HepG2 (cell line): Measurements from ENCODE around the gene P3H4. TPM values are rescaled to one million over a fixed set of nuclear protein-coding genes. Genes with fewer than 3 reads are reported as not detected.

Experiments
- HNRNPUL1 ChIP-seq: fragments of 200-400 bp; formaldehyde crosslinking; IDR thresholded peaks from 2 replicates; pipeline ENCODE4 v1.6.1; 2017; ENCODE audit warnings: low read depth, mild to moderate bottlenecking, low read length, moderate library complexity
- KMT2A ChIP-seq: sonication (generic); formaldehyde crosslinking; IDR thresholded peaks from 2 replicates; pipeline ENCODE4 v1.4.0; 2020; ENCODE audit warnings: missing genetic modification reagents
- MEF2D ChIP-seq: sonication (generic); formaldehyde crosslinking; IDR thresholded peaks from 2 replicates; pipeline ENCODE4 v1.5.1; 2020; ENCODE audit warnings: mild to moderate bottlenecking, missing genetic modification reagents
- PHF8 ChIP-seq: sonication (generic); formaldehyde crosslinking; IDR thresholded peaks from 2 replicates; pipeline ENCODE4 v1.5.0; 2020; ENCODE audit warnings: missing genetic modification reagents
- POLR2AphosphoS2 ChIP-seq: IDR thresholded peaks from 2 replicates; pipeline ENCODE4 v1.6.1; 2011; ENCODE audit warnings: low read depth, low read length, improper control_type of control experiment
- SIX4 ChIP-seq: sonication (generic); formaldehyde crosslinking; IDR thresholded peaks from 2 replicates; pipeline ENCODE4 v1.4.0; 2020; ENCODE audit warnings: missing genetic modification reagents
- TARDBP ChIP-seq: sonication (generic); formaldehyde crosslinking; IDR thresholded peaks from 2 replicates; pipeline ENCODE4 v1.8.0; 2022; ENCODE audit warnings: mild to moderate bottlenecking, missing genetic modification reagents
- ZNF101 ChIP-seq: sonication (generic); formaldehyde crosslinking; IDR thresholded peaks from 2 replicates; pipeline ENCODE4 v1.4.0; 2020; ENCODE audit warnings: mild to moderate bottlenecking, low read depth, missing genetic modification reagents, borderline replicate concordance
- ZNF34 ChIP-seq: sonication (generic); formaldehyde crosslinking; IDR thresholded peaks from 2 replicates; pipeline ENCODE4 v1.4.0; 2020; ENCODE audit warnings: mild to moderate bottlenecking, missing genetic modification reagents, borderline replicate concordance
- ZNF446 ChIP-seq: sonication (generic); formaldehyde crosslinking; IDR thresholded peaks from 2 replicates; pipeline ENCODE4 v1.5.0; 2020; ENCODE audit warnings: mild to moderate bottlenecking, missing genetic modification reagents
- ZNF451 ChIP-seq: sonication (generic); formaldehyde crosslinking; IDR thresholded peaks from 2 replicates; pipeline ENCODE4 v1.5.0; 2020; ENCODE audit warnings: mild to moderate bottlenecking, missing genetic modification reagents
- ZNF747 ChIP-seq: sonication (generic); formaldehyde crosslinking; IDR thresholded peaks from 2 replicates; pipeline ENCODE4 v1.8.1; 2023; ENCODE audit warnings: missing genetic modification reagents, mild to moderate bottlenecking, borderline replicate concordance
- polyA plus RNA-seq, 8 experiments: library from polyadenylated mRNA; depleted of rRNA in 3 of 8; stranded (reverse) in 7 of 8; unstranded in 1 of 8; fragments of >200 nt; fragmentation: Illumina TruSeq in 4 of 8; extraction: Trizol in 4 of 8; gene quantifications; 2 replicates each; pipeline versions ENCODE4 v1.2.1 to v1.2.3, GENCODE V29; 2011 to 2016; ENCODE audit warnings: low read depth in 4 of 8, missing spikeins in 1 of 8, mixed read lengths in 1 of 8; ENCODE audit not compliant: insufficient read depth in 1 of 8
- total RNA-seq, 5 experiments: library from RNA; depleted of rRNA; stranded (reverse); fragments of >200 nt; fragmentation: Illumina TruSeq; extraction: Trizol; gene quantifications; 2 replicates each; pipeline ENCODE4 v1.2.3, GENCODE V29; 2016; ENCODE audit warnings: low read depth in 1 of 5
- TF ChIP-seq, protein P1 (sequence below): sonication (generic); formaldehyde crosslinking; conservative IDR thresholded peaks from 2 replicates; pipeline ENCODE4 v1.4.0; 2020; ENCODE audit warnings: missing genetic modification reagents
- TF ChIP-seq, protein P2 (sequence below): sonication (generic); formaldehyde crosslinking; IDR thresholded peaks from 2 replicates; pipeline ENCODE4 v1.8.0; 2023; ENCODE audit warnings: mild to moderate bottlenecking, missing genetic modification reagents
- TF ChIP-seq, protein P3 (sequence below): sonication (generic); formaldehyde crosslinking; IDR thresholded peaks from 2 replicates; pipeline ENCODE4 v1.4.0; 2020; ENCODE audit warnings: missing genetic modification reagents, borderline replicate concordance
- TF ChIP-seq, protein P4 (sequence below): sonication (generic); formaldehyde crosslinking; IDR thresholded peaks from 2 replicates; pipeline ENCODE4 v1.5.0; 2020; ENCODE audit warnings: missing genetic modification reagents
- TF ChIP-seq, protein P5 (sequence below): sonication (generic); formaldehyde crosslinking; IDR thresholded peaks from 2 replicates; pipeline ENCODE4 v1.4.0; 2020; ENCODE audit warnings: low read depth, mild to moderate bottlenecking, missing genetic modification reagents
- TF ChIP-seq, protein P6 (sequence below): sonication (generic); formaldehyde crosslinking; IDR thresholded peaks from 2 replicates; pipeline ENCODE4 v1.8.0; 2022; ENCODE audit warnings: mild to moderate bottlenecking, missing genetic modification reagents, moderate library complexity

The P3H4 gene
- total and polyA plus RNA-seq, 2 of the 13 experiments (the other 11 are each of a cell fraction or from before 2014, with no cell fraction given), result 37.1 to 50.6 TPM

DNA sequence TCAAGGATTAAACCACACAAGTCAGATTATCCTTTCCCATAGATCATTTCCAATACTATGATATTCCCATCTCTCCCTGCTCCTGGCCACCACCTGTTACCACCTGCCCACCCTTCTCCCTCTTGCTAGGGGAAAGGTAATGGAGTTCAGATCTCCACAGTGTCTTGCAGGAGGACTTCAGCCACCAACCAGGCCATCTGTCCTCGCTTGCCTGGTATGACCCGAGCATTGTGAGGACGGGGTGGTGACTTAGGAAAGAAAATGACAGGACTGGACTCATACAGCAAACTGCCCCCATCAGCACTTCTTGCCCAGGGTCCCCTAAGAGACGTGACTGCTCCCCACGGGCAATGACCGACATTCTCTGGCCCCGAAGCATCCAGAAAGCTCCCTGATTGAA is 11.8 kb upstream of the P3H4 start (continued):
- TF ChIP-seq, protein P1, sequence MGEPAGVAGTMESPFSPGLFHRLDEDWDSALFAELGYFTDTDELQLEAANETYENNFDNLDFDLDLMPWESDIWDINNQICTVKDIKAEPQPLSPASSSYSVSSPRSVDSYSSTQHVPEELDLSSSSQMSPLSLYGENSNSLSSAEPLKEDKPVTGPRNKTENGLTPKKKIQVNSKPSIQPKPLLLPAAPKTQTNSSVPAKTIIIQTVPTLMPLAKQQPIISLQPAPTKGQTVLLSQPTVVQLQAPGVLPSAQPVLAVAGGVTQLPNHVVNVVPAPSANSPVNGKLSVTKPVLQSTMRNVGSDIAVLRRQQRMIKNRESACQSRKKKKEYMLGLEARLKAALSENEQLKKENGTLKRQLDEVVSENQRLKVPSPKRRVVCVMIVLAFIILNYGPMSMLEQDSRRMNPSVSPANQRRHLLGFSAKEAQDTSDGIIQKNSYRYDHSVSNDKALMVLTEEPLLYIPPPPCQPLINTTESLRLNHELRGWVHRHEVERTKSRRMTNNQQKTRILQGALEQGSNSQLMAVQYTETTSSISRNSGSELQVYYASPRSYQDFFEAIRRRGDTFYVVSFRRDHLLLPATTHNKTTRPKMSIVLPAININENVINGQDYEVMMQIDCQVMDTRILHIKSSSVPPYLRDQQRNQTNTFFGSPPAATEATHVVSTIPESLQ (CRISPR knock-in tag), result no peak
- TF ChIP-seq, protein P2, sequence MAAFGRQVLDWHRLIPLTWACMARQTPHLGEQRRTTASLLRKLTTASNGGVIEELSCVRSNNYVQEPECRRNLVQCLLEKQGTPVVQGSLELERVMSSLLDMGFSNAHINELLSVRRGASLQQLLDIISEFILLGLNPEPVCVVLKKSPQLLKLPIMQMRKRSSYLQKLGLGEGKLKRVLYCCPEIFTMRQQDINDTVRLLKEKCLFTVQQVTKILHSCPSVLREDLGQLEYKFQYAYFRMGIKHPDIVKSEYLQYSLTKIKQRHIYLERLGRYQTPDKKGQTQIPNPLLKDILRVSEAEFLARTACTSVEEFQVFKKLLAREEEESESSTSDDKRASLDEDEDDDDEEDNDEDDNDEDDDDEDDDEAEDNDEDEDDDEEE (CRISPR knock-in tag), result 0 out of 2 replicates have a peak, but pooled peaks have one; percentile 16
- TF ChIP-seq ZNF101 (CRISPR knock-in tag) (no peak), ZNF446 (CRISPR knock-in tag) (no peak), TARDBP (no peak), PHF8 (CRISPR knock-in tag) (no peak), POLR2AphosphoS2 (no peak), ZNF34 (CRISPR knock-in tag) (no peak), SIX4 (CRISPR knock-in tag) (no peak), MEF2D (no peak), KMT2A (CRISPR knock-in tag) (no peak), ZNF747 (CRISPR knock-in tag) (peak; percentile 36; the same call in 1 of the 2 replicates), HNRNPUL1 (no peak), ZNF451 (no peak)
- TF ChIP-seq, protein P3, sequence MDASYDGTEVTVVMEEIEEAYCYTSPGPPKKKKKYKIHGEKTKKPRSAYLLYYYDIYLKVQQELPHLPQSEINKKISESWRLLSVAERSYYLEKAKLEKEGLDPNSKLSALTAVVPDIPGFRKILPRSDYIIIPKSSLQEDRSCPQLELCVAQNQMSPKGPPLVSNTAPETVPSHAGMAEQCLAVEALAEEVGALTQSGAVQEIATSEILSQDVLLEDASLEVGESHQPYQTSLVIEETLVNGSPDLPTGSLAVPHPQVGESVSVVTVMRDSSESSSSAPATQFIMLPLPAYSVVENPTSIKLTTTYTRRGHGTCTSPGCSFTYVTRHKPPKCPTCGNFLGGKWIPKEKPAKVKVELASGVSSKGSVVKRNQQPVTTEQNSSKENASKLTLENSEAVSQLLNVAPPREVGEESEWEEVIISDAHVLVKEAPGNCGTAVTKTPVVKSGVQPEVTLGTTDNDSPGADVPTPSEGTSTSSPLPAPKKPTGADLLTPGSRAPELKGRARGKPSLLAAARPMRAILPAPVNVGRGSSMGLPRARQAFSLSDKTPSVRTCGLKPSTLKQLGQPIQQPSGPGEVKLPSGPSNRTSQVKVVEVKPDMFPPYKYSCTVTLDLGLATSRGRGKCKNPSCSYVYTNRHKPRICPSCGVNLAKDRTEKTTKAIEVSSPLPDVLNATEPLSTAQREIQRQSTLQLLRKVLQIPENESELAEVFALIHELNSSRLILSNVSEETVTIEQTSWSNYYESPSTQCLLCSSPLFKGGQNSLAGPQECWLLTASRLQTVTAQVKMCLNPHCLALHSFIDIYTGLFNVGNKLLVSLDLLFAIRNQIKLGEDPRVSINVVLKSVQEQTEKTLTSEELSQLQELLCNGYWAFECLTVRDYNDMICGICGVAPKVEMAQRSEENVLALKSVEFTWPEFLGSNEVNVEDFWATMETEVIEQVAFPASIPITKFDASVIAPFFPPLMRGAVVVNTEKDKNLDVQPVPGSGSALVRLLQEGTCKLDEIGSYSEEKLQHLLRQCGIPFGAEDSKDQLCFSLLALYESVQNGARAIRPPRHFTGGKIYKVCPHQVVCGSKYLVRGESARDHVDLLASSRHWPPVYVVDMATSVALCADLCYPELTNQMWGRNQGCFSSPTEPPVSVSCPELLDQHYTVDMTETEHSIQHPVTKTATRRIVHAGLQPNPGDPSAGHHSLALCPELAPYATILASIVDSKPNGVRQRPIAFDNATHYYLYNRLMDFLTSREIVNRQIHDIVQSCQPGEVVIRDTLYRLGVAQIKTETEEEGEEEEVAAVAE, result no peak
- TF ChIP-seq, protein P4, sequence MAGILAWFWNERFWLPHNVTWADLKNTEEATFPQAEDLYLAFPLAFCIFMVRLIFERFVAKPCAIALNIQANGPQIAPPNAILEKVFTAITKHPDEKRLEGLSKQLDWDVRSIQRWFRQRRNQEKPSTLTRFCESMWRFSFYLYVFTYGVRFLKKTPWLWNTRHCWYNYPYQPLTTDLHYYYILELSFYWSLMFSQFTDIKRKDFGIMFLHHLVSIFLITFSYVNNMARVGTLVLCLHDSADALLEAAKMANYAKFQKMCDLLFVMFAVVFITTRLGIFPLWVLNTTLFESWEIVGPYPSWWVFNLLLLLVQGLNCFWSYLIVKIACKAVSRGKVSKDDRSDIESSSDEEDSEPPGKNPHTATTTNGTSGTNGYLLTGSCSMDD (CRISPR knock-in tag), result no peak
- TF ChIP-seq, protein P5, sequence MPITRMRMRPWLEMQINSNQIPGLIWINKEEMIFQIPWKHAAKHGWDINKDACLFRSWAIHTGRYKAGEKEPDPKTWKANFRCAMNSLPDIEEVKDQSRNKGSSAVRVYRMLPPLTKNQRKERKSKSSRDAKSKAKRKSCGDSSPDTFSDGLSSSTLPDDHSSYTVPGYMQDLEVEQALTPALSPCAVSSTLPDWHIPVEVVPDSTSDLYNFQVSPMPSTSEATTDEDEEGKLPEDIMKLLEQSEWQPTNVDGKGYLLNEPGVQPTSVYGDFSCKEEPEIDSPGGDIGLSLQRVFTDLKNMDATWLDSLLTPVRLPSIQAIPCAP, result no peak
- TF ChIP-seq, protein P6, sequence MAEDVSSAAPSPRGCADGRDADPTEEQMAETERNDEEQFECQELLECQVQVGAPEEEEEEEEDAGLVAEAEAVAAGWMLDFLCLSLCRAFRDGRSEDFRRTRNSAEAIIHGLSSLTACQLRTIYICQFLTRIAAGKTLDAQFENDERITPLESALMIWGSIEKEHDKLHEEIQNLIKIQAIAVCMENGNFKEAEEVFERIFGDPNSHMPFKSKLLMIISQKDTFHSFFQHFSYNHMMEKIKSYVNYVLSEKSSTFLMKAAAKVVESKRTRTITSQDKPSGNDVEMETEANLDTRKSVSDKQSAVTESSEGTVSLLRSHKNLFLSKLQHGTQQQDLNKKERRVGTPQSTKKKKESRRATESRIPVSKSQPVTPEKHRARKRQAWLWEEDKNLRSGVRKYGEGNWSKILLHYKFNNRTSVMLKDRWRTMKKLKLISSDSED (CRISPR knock-in tag), result no peak
